Measurements from ENCODE around the gene SNX32.
"Not testable (repeated sequence)": the region's sequence is repeated elsewhere in the genome, so short reads cannot be mapped to it uniquely, and the experiment has no call there.

Gene SNX32

GRCh38 chr11:65817312-65817834 lies 16.4 kb upstream of the SNX32 start:
- in situ Hi-C loops (cut with MboI; ENCODE audit: low pct_unique_long_range_greater_than_20kb, low sequenced_read_pairs, unreplicated experiment) = loop anchor here (10.0 kb wide), 1 partner anchor 103 kb away; the partner anchor contains the start of gene KAT5
- TF ChIP-seq CTCF (IDR thresholded peaks at IDR 0.05; ENCODE audit: extremely low read depth, insufficient read depth, missing control alignments) = no peak
- DNase-seq (ENCODE audit: low spot score) = no peak

DNA sequence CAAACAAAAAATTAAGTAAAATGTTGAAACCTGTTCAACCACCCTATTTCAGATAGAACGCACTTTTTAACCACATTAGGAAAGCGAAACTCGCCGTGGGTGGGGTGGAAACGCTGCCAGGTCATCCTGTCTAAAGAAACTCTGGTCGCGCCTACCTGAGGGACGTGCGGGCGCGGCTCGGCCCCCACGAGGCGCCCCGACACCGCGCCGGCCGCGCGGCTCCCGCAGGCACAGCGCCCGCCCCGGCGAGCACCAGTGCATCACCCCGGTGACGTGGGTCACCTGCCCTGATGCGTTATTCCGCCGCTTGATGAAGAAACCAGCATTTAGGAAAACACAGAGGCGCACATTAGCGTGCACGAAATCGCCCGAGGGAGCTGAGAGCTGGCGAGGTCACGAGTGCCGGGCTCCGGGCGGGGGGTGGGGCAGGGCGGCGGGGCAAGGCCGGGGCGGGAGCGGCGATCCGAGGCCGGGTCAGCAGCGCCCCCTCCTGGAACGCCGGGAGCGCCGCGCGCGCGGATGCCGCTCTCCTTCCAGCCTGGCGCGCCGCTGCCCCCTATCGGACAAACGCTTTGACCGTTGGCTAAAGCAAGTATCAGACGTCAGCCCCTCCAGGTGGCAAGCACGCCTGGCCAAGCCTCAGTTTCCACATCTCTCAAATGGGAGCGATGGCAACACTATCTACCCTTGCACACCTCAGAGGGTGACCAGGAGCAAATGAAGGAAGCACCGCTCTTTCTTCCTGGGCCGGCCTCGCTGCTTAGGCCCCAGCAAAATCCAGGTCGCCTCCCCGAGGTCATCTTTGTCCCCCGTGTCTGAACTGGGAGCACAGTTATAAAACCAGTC lies 15.7 kb upstream of the SNX32 start:
- DNase-seq (ENCODE audit: low spot score) = peak; percentile 95
- in situ Hi-C loops (cut with MboI; ENCODE audit: low pct_unique_long_range_greater_than_20kb, low sequenced_read_pairs, unreplicated experiment) = loop anchor here (10.0 kb wide), 1 partner anchor 103 kb away; the partner anchor contains the start of gene KAT5

GRCh38 chr11:65821107-65821506 lies 12.7 kb upstream of the SNX32 start:
- no peak for TF ChIP-seq CTCF (IDR thresholded peaks at IDR 0.05; ENCODE audit: extremely low read depth, insufficient read depth, missing control alignments)
- no peak for DNase-seq (ENCODE audit: low spot score)
- in situ Hi-C loops (cut with MboI; ENCODE audit: low pct_unique_long_range_greater_than_20kb, low sequenced_read_pairs, unreplicated experiment) = no loop called here

More for the DNA sequence above, 15.7 kb upstream of the SNX32 start:
- TF ChIP-seq CTCF (IDR thresholded peaks at IDR 0.05; ENCODE audit: extremely low read depth, insufficient read depth, missing control alignments) = peak; percentile 100

- in situ Hi-C loops (cut with MboI; ENCODE audit: low pct_unique_long_range_greater_than_20kb, low sequenced_read_pairs, unreplicated experiment) = no loop called here
- DNase-seq (ENCODE audit: low spot score) = no peak
- TF ChIP-seq CTCF (IDR thresholded peaks at IDR 0.05; ENCODE audit: extremely low read depth, insufficient read depth, missing control alignments) = no peak
Observed at GRCh38 chr11:65822776-65823528, 10.8 kb upstream of the SNX32 start.

GRCh38 chr11:65826984-65827735 lies 6.6 kb upstream of the SNX32 start:
- DNase-seq (ENCODE audit: low spot score) = no peak
- TF ChIP-seq CTCF (IDR thresholded peaks at IDR 0.05; ENCODE audit: extremely low read depth, insufficient read depth, missing control alignments) = no peak
- in situ Hi-C loops (cut with MboI; ENCODE audit: low pct_unique_long_range_greater_than_20kb, low sequenced_read_pairs, unreplicated experiment) = no loop called here

DNA sequence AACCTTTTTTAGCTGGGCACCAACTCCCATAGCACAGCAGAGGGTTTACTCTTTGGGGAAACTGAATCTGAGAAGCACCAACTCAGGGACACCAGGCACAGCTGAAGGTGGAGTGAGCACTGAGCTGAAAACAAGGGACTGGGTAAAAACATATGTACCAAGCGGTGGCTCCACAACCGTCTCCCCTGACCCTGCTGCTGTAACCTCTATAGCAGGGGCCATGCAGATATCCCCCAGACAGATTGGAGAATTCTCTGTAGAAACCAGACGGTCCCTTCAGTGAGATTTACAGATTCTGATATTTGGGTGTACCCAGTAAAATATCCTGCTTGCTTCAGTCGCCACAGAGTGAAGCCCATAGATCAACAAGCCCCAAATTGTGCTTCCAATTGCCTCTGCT lies 4.3 kb upstream of the SNX32 start:
- in situ Hi-C loops (cut with MboI; ENCODE audit: low pct_unique_long_range_greater_than_20kb, low sequenced_read_pairs, unreplicated experiment) = no loop called here
- DNase-seq (ENCODE audit: low spot score) = no peak
- no peak for TF ChIP-seq CTCF (IDR thresholded peaks at IDR 0.05; ENCODE audit: extremely low read depth, insufficient read depth, missing control alignments)

DNA sequence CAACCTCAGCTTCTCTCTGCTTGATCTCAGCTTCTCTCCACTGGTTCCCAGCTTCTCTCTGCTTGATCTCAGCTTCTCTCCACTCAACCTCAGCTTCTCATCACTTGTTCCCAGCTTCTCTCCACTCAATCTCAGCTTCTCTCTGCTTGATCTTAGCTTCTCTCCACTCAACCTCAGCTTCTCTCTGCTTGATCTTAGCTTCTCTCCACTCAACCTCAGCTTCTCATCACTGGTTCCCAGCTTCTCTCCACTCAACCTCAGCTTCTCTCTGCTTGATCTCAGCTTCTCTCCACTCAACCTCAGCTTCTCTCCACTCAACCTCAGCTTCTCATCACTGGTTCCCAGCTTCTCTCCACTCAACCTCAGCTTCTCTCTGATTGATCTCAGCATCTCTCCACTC lies 1.5 kb upstream of the SNX32 start:
- DNase-seq (ENCODE audit: low spot score); in situ Hi-C loops (cut with MboI; ENCODE audit: low pct_unique_long_range_greater_than_20kb, low sequenced_read_pairs, unreplicated experiment): not testable (repeated sequence)
